ENCODE data around the gene TTC9.

Gene TTC9

DNA sequence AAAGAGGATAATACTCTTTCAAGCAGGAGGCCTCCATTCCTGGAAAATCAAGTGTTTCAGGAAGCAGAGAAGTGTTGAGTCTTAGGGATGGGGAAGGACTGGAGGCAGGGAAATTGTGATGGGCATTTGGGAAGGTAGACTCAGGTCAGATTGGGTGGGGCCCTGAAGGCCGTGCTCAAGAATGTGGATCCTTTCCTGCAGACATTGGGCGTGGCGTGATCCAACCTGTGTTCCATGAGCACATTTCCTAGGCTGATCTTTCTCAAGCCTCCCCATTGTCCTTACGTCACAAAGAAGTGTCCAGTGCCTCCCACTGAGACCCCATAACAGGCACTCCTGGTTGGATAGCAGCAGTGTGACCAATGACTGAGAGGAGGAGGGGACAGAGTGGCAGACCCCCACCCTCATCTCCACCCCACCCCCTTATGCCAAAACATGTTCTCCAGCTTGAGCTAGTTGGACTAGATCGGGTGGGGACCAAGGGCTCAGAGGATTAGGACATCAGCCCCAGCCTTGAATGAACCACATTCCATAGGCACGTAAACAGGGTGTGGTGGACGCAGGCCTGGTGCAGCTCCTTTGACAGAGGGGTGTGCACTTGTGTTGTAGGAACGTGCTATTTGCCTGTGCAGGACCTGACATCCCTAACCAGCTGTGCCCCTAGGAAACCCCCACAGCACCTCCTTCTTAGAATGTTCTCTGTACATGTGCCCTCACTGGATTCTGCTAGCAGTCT is 76.8 kb downstream of the TTC9 start:
- no peak for DNase-seq

- DNase-seq, result no peak
Observed at GRCh38 chr14:70721542-70721941, 79.8 kb downstream of the TTC9 start.

GRCh38 chr14:70722418-70722817 is 80.7 kb downstream of the TTC9 start:
- DNase-seq, result no peak

DNA sequence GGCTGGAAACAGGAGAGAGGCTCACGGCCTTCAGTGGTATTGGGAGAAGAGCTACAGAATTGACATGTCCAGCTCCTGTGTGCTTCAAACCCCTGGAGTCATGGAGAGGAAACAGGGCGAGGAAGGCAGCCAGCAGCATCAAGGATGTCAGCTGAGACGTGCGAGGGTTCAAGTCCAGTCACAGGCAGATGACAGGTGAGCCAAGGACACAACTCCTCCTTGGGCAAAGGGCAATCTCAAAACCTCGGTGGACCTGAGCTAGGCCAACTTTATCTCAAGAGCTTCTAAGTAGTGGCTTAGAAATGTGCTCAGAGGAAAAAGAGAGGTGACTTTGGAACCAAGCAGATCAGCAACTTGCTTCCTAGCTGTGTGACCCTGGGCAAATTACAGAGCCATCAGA is 81.6 kb downstream of the TTC9 start:
- no peak for DNase-seq

DNA sequence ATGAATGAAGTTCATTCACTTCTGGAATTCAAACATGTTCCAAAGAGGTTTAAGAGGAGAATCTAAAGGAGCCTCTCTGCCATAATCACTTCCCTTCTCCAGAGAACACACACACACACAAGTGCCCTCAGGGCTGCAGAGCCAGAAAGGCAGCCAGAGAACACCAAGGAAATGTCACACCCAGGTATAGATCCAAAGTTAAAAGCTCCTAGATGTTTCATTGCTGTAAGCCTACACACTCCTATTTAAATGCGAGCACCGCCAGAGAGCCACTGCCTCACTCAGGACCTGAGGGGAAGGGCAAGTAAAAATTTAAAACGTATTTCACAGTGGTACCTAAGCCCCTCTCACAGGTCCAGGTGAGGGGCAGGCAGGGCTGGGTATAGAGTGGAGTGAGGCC is 82.4 kb downstream of the TTC9 start:
- DNase-seq, result no peak

- DNase-seq, result no peak
Observed at GRCh38 chr14:70724944-70725343, 83.2 kb downstream of the TTC9 start.

All from NCI-H146 (cell line).